HG03342 (cell line): ENCODE measurements around the gene FBXL17.

ENCODE experiments used
- ATAC-seq: cut with Tn5 transposase; IDR thresholded peaks from one replicate; pipeline ENCODE4 v1.9.1; 2021; ENCODE audit warnings: mild to moderate bottlenecking, moderate library complexity; ENCODE audit not compliant: unreplicated experiment

Gene FBXL17

GRCh38 chr5:108024986-108025385, 356.9 kb downstream of the FBXL17 start:
- ATAC-seq, result no peak

- no peak for ATAC-seq
Measured at GRCh38 chr5:108016101-108016500, 365.8 kb downstream of the FBXL17 start.

GRCh38 chr5:108006791-108007190, 375.1 kb downstream of the FBXL17 start:
- no peak for ATAC-seq

- ATAC-seq, result peak; percentile 98
Measured at GRCh38 chr5:108003178-108003577, 378.7 kb downstream of the FBXL17 start.

- no peak for ATAC-seq
Measured at GRCh38 chr5:108001222-108001621, 380.7 kb downstream of the FBXL17 start.

GRCh38 chr5:107997338-107997980, 384.4 kb downstream of the FBXL17 start:
- no peak for ATAC-seq

GRCh38 chr5:107993341-107993740, 388.6 kb downstream of the FBXL17 start:
- ATAC-seq, result no peak

GRCh38 chr5:107990881-107991810, 390.8 kb downstream of the FBXL17 start:
- no peak for ATAC-seq

- no peak for ATAC-seq
Measured at GRCh38 chr5:107985144-107985543, 396.8 kb downstream of the FBXL17 start.

- ATAC-seq, result no peak
Measured at GRCh38 chr5:107982703-107983425, 399.0 kb downstream of the FBXL17 start.

- ATAC-seq, result no peak
Measured at GRCh38 chr5:107980923-107981692, 400.8 kb downstream of the FBXL17 start.

- no peak for ATAC-seq
Measured at GRCh38 chr5:107979900-107980299, 402.0 kb downstream of the FBXL17 start.

GRCh38 chr5:107979291-107979690, 402.6 kb downstream of the FBXL17 start:
- no peak for ATAC-seq

GRCh38 chr5:107977550-107978071, 404.3 kb downstream of the FBXL17 start:
- ATAC-seq, result no peak

GRCh38 chr5:107975568-107975967, 406.3 kb downstream of the FBXL17 start:
- ATAC-seq, result no peak

- ATAC-seq, result no peak
Measured at GRCh38 chr5:107971846-107972245, 410.1 kb downstream of the FBXL17 start.

GRCh38 chr5:107969847-107970246, 412.1 kb downstream of the FBXL17 start:
- no peak for ATAC-seq

GRCh38 chr5:107968998-107969397, 412.9 kb downstream of the FBXL17 start:
- no peak for ATAC-seq

- no peak for ATAC-seq
Measured at GRCh38 chr5:107968406-107968843, 413.5 kb downstream of the FBXL17 start.

- no peak for ATAC-seq
Measured at GRCh38 chr5:107966201-107966600, 415.7 kb downstream of the FBXL17 start.
